SIG-M5 treated with dmso at 0.1 percent for 504 hours (cell line): ENCODE results near the gene TMEM147.
A peak's percentile ranks its signal among the peaks of the same experiment; 100 is the strongest.

ENCODE experiments used
- DNase-seq: peaks from one replicate; lab custom pipeline; 2025; ENCODE audit not compliant: unreplicated experiment; lab: John Stamatoyannopoulos, UW

The TMEM147 gene

DNA sequence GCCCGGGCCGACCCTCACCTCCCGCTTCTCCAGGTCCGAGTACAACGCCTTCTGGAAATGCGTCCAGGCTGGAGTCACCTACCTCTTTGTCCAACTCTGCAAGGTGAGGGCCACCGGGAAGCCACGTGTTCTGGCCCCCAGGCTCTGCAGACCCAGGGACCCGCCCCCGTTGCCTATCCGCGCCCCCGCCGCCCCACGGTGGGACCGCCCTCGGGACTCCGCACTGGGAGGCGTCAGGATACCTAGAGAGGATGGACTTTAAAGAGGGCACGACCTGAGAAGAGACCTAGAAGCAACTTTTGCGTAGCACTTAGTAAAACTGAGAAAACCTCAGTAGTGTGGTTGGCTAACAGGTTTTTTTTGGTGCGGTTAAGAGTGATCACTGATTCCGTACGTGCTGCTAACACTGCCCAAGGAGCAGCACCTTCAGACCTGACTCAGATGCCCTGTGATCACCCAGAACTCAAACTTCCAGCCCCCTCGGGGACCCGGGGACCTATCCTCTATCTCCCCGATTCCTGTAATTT lies 492 bp downstream of the TMEM147 start:
- no peak for DNase-seq

DNA sequence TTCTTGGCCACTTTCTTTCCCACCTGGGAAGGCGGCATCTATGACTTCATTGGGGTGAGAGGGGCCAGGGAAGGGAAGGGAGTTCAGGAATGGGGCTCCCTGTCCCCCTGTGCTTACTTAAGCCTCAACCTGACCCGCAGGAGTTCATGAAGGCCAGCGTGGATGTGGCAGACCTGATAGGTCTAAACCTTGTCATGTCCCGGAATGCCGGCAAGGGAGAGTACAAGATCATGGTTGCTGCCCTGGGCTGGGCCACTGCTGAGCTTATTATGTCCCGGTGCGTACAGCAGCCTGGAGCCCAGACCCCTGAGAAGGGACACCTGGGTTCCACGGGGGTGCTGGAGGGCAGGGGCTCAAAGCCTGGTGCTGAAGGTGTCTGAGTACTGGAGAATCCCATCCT lies 1.1 kb downstream of the TMEM147 start:
- DNase-seq, result no peak

DNA sequence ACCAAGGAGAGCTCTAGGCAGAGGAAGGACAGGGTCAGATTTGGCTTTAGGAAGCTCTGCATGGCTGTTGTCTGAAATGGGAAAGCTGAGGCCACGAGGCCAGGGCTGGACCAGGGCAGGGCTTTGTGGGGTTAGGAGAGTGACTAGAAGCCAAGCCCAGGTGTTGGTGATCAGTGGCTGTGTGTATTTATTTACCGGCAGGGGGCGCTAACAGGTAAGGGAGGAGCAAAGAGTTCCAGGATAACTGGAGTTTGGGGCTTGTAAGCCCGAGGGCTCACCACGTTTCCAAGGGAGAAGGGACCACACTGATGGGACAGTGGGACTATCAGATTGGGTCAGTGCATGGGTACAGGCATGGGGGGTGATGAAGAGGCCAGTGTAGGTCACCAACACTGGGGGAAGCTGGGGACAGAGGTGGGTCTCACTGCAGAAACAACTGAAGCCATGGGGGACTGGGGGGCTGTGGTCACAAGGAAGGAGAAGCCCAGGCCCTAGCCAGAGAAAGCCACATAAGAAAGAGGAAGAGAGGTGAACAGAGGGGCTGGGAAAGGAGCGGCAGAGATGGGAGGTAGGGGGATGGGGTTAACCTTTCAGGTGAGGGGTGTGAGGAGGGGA lies 3.9 kb downstream of the TMEM147 start:
- peak; percentile 45 for DNase-seq

DNA sequence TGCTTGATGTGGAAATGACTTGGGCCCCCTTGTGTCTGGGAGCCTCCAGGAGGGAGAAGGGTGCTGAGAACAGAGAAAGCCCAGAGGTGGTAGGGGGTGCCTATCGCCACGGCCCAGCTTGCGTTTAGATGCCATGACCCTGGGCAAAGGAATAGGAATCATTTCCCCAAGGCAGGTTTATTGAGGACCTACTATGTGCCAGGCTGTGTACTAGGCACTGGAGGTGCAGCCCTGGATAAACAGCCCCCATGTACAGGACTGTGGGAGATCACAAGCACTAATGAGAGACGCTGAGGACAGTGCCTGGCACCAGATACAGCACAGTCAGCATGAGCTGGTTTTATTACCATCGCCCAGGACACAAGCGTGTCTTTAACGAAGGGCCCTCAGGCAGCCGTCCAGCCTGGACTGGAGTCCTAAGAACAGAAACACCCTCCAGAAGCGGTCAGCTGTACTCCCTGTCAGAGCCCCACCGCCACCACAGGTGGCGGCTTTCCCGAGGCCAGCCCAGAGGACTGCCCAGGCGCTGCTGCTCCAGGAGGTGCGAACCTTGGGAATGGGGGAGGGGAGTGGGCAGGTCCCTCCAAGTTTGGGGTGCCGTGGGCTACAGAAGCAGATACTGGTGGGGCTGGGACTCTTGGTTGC lies 4.6 kb downstream of the TMEM147 start:
- DNase-seq, result no peak

DNA sequence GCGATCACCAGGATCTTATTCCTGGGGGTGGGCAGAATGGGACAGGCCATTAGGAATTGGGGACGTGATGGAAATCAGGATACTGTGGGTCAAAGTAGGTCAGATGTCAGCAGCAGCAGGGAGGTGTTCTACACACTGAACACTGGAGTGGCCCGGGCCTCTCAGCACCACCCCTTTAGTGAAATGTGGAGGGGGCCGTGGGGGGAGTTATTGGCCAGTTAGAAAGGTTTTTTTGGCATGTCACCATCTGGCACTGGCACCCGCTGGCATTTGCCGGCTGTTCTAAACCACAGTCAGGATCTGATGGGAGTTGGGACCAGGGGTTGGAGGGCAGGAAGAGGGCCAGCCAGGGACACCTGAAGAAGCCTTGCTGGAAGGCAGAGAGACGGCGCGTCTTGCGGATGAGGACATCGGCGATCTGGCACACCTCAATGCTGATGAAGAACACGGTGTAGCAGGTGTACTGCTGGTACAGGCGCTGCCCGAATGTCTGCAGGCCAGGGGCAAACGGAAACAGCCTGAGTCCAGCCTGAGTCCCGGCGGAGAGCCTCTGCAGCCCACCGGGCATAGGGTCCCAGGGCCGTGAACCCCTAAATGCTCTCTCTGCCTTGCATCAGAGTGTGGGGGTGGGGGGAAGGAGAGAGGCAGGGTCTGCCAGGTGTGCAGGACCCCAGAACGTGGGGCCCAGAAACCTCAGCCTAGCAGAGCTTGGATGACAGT lies 5.8 kb downstream of the TMEM147 start:
- no peak for DNase-seq

DNA sequence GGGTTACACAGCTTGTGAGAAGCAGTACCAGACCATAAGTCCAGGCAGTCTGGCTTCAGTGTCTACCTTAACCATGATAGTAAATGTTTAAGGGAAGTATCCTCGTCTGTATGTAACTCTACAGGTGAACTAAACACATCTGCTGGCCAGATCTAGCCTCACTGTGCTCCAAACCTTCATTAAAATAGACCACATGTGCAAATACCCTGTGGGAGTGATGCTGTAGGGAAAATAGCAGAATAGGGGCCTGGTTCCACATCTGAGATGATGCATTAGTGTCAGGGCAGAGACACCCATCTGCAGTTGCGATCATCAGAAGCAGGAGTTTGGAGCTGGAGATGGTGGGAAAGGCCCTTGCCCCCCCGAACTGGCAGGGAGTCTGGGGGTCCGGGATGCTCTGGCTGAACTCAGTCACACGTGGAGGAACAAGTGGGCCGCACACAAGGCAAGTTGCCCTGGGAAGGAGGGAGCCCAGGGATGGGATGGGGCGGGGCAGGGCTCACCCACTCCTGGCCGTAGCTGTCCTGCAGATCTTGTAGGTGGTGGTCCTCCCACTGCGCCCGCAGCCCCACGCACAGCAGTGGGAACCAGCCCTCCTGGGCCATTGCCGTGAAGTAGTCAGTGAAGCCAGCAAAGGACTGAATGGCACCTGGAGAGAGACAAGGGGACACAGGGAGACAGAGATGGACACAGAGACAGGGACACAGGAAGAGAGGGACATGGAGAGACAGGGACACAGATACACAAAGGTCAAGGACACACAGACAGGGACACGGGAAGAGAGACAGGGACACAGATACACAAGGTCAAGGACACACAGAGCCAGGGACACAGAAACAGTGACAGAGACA lies 7.3 kb downstream of the TMEM147 start:
- DNase-seq, result no peak

DNA sequence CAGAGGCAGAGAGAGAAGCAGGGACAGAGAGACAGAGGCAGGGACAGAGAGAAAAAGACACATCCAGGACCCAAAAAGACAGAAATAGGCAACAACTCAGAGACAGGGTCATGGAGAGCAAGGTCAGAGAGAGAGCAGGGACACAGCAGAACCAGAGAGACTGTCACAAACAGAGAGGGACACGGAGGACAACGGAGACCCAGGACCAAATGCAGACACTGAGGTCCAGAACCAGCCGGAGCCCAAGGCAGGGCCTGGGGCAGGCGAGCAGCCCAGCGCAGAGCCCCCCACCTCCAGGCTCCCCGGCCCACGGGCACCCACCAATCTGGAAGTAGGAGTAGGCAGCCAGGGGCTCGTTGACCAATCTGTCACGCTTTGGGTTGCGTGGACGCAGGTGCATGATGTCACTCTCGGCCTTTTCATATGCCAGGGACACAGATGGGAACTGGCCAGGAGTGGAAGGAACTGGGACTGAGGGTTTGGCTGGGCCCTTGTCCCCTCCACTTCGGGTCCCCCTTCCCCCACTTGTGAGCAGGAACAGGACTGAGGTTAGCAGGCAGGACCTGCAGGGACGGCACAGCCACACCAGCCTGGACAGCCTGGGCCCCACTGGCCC lies 8.1 kb downstream of the TMEM147 start:
- DNase-seq, result no peak

DNA sequence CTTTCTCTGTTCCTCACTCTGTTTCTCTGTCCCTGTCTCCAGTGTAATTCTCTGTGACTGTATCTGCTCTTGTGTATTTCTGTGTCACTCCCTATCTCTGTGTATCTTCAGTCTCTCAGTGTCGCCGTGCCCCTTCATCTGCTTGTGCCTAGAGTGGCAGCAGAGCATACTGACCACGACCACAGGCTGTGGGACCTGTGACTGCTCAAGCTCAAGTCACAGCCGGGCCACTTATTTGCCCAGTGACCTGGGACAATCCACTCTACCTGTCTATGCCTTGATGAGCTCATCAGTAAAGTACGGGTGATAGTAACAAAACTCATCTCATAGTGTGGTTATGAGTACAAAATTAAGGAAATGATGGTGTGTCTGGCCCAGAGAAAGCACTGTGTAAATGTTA lies 8.7 kb downstream of the TMEM147 start:
- no peak for DNase-seq

DNA sequence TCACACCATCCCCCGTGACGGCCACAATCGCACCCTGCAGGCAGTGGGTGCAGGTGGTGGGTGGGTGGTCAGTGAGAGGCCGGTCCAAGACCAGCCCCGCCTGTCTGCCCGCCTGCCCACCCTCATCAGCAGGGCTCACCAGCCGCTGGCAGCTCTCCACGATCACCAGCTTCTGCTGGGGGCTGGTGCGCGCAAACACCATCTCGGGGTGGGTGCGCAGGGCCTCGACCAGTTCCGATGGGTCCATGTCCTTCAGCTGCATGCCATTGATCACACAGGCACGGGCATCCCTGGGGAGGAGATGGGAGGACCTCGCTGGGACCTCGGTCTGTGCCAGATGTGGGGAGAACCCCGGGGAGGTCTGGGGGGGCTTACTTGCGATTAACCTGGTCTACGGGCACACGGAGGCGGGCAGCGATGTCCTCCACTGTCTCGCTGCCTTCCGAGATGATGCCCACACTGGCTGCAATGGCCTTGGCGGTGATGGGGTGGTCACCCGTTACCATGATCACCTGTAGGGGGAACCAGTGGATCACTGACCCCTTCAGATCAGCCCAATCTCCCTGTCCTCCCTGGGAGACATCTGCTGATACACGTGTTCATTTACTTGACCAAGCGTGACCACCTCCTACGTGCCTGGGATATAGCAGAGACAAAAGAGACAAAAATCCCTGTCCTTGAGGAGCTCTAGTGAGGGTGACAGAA lies 10.0 kb downstream of the TMEM147 start:
- DNase-seq, result no peak

DNA sequence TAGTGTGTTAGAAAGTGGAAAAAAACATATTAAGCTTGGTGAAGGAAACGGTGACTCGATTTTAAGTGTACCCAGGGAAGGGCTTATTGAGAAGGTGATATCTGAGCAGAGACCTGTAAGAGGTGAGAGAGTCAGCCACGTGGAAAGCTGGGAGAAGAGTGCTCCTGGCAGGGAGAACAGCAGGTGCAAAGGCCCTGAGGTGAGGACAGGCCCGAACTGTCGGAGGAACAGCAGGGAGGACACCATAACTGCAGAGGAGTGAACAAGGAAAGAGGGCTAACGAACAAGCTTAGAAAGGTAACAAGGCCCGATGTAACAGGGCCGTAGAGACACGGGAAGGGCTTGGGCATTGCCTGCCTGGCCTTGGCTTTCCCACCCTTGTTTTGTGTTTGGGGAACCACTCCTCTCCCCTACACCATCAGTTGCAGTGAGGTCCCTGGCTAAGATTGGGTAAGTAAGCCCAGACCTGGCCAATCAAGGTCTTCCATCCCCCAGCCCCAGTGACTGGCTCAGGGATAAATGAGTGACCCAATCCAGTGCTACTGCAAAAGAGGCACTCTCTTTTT lies 10.7 kb downstream of the TMEM147 start:
- DNase-seq, result no peak

DNA sequence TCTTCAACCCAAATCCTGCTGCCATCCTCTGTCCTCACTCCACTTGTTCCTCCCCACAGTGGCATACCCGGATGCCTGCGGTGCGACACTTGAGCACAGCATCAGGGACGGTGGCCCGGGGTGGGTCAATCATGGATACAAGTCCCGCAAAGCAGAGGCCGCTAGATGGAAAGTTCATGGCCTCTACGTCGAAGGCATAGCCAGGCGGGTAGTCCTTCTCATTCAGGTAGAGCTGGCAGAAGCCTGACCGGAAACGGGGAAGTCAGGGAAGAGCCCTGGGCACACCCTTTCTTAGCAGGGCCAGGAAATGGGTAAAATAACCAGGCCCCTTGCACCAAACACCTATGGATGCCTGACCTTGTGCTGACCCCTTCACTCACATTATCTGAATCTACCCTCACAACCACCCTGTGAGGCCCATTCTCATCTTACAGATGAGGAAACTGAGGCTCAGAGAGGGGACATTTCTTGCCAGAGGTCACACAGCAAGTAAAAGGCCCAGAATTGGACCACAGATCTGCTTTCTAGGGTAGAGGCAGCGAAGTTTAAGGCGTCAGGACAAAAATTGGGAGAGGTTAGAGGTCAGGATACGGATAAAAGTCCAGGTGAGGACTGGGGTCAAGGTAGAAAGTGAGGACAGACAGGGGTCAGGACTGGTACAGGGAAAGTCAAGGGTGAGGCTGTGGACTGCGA lies 11.6 kb downstream of the TMEM147 start:
- no peak for DNase-seq

DNA sequence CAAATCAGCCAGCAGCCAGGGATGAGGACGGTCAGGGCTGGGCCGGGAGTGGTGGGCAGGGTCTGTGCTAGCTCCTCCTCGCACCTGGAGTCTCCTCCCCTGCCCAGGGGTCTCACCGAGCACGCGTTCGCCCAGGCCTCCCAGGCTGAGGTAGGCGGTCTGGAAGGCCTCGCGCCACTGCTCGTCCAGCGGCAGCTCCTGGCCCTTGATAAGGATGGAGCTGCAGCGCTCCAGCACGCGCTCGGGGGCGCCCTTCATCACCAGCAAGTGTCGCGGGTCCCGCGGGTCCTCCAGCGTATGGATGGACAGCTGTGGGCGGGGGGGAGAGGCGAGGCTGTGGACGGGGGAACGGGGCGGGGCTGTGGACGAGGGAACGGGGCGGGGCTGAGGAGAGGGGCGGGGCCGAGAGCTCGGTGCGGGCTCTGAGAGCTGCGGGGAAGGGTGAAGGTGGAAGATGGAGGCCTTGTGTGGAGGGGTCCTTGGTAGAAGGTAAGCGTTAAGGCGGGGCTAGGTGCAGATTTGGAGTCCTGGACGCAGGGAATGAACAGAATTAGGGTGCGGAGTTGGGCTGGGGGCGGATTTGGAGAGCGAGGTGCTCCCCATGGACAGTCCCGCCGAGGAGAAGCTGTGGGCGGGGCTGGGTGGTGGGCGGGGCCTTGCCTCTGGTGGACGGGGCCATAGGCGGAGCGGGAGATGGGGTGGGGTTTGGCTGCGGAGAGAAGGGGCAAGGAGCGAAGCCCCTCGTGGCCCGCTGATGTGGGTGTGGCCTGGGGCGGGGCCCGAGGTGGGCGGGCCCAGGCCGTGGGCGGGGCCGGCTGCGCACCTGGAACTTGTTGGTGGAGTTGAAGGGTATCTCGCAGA lies 12.3 kb downstream of the TMEM147 start:
- no peak for DNase-seq

DNA sequence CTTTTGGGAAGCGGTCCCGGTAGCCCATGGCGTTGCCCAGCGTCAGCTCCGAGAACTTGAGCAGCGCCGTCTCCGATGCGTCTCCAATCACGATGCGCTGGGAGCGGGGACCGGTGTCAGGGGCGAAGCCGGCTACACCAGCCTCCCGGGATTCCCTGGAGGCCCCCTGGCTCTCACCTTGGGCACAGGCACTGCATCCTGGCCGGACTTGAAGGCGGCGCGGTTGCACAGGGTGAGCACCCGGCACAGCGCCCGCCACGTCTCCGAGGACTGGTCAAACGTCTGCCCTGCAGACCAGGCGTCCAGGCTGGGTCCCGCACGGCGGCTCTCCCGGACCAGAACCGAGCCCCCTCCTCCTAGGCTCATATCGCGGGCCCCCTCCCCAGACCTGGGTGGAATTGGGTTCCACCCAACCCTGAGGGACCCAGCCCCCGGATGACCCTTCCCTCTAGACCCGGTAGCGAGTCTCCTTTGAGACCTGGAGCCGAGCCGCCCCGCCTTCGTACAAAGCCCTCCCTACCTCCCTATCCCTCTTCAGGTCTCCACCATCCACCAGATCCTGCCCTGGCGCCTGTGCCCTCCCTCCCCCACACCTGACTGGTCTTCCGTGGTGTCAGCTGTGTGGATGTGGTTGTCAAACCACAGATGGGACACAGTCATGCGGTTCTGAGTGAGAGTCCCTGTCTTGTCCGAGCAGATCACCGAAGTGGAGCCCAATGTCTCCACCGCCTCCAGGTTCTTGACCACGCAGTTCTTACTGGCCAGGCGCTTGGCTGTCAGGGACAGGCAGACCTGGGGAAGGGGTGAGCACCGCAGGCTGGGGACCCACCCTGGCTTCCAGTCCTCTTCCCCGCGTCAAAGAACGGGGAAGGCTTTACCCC lies 13.2 kb downstream of the TMEM147 start:
- DNase-seq, result no peak

DNA sequence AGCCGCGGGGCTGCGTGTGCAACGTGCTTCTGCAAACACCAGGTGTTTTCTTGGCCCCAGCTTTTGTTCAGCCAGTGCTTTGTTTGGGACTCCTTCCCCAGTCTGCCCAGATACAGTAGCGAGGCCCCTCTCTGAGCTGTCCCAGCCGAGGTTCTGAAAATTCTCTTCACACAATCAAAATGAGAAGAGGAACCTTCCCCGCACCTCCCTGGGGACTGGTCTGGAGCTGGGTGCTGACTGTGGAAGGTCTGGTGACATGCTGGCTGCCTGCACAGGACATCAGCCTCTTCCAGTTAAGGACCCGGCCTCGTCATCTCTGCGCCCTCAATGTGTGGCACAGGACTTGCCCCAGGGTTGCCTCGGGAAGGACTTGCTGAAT lies 13.8 kb downstream of the TMEM147 start:
- DNase-seq, result peak; percentile 2

DNA sequence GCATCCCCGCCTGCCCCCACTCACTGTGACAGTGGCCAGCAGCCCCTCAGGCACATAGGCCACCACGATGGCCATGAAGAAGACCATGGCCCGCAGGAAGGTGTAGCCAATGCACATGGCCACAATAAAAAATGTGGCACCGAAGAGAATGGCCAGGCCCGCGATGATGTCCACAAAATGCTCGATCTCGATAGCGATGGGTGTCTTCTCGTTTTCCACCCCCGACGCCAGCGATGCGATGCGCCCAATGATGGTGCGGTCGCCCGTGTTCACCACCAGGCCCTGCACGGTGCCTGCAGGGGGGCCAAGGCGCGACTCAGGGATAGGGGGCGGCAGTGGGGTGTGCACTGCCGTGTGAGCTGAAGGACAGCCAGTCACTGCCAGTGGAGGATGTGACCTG lies 14.4 kb downstream of the TMEM147 start:
- no peak for DNase-seq

DNA sequence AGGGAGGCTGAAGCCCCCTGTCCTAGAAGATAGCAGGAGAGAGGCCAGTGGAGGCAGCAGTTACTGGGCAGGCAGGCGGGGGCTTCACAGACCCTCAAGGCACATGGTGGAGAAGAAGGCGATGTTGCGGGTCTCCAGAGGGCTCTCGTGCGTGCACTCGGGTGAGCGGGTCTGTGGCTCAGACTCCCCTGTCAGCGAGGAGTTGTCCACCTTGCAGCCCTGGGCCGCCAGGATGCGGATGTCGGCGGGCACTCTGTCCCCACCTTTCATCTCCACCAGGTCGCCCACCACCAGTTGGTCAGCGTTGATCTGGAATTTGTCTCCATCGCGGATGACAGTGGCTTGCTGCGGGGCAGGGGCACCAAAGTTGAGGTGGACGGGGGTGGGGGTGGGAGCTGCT lies 14.8 kb downstream of the TMEM147 start:
- DNase-seq, result no peak

DNA sequence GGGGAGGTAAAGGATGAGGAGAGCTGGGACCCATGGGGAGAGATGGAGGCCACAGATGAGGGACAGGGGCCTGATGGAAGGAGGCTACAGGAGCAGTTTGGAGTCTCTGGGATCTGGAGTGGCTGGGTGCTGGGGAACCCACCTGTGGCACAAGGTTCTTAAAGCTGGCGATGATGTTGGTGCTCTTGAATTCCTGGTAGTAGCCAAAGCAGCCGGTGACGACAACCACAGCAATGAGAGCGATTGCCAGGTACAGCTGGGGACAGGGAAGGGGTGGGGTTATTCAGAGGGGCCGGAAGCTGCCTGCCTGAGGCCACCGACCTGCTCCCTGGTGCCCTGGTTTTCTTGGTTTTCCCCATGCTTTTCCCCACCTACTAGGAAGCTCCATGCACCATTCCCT lies 15.3 kb downstream of the TMEM147 start:
- DNase-seq, result no peak

DNA sequence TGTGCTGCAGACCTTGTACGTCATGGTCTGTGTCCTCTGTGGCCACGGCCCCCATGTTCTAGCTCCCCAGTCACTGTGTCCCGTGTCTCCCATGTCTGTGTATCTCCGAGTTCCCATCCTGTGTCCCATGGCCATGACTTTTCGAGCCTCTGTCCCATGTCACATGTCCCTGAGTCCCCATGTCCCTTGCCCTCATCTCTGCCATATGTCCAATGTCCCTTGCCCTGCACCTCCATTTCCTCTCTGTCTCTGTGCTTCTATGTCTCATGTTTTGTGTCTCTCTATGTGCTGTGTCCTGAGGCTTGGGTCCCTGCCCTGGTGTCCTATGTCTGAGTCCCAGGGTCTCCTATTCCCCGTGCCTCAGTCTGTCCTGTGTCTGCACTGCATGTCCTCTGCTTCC lies 16.0 kb downstream of the TMEM147 start:
- no peak for DNase-seq
